Measurements from ENCODE around the gene KLK5.

DNA sequence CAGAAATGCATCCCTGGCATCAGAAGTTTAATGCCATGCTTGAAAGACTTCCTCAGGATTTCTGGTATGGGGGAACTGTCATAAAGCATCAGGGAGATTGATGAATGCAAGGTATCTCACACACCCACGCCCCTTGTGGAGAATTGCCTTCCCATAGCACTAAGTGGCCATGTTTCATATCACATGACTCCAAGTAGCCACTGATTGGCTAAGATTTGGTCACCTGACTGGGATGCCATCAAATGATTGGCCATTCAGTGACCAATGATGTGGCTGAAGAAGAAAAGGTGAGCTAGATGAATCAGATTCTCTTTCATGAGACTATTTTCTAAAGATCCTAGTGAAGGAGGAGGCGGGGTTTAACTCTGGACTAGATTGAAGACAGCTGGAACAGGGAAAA lies 41.3 kb upstream of the KLK5 start:
- TF ChIP-seq, protein P1, sequence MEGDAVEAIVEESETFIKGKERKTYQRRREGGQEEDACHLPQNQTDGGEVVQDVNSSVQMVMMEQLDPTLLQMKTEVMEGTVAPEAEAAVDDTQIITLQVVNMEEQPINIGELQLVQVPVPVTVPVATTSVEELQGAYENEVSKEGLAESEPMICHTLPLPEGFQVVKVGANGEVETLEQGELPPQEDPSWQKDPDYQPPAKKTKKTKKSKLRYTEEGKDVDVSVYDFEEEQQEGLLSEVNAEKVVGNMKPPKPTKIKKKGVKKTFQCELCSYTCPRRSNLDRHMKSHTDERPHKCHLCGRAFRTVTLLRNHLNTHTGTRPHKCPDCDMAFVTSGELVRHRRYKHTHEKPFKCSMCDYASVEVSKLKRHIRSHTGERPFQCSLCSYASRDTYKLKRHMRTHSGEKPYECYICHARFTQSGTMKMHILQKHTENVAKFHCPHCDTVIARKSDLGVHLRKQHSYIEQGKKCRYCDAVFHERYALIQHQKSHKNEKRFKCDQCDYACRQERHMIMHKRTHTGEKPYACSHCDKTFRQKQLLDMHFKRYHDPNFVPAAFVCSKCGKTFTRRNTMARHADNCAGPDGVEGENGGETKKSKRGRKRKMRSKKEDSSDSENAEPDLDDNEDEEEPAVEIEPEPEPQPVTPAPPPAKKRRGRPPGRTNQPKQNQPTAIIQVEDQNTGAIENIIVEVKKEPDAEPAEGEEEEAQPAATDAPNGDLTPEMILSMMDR (IDR thresholded peaks at IDR 0.05) = no peak
- no peak for TF ChIP-seq POLR2A (IDR thresholded peaks at IDR 0.05)

Measured in vagina (tissue), 2 donors.